Measurements from ENCODE around the gene TNFSF11. TPM values are rescaled to one million over a fixed set of nuclear protein-coding genes. Genes with fewer than 3 reads are reported as not detected.

Gene TNFSF11
- total RNA-seq, 1 experiment from 2014 or later, result 3.5 TPM

GRCh38 chr13:42614436-42615035 lies 40.6 kb downstream of the TNFSF11 start:
- Histone ChIP-seq H2BK5ac (ENCODE audit: insufficient read length, low read length) (no peak overlapping the region), H4K91ac (ENCODE audit: insufficient read length, low read depth, low read length) (no peak overlapping the region), H3K4me2 (ENCODE audit: insufficient read depth, insufficient read length, low read length) (no peak overlapping the region), H2AFZ (ENCODE audit: low read length) (no peak overlapping the region), H3K18ac (ENCODE audit: insufficient read length, low read depth, low read length) (no peak overlapping the region), H3K79me1 (ENCODE audit: insufficient read depth, low read depth, low read length, poor library complexity, severe bottlenecking) (no peaks in the 10 kb centered on the region), H3K4me1 (ENCODE audit: insufficient read depth, low read length) (no peaks in the 10 kb centered on the region; the same call in 1 of the 2 replicates), H3K9me3 (ENCODE audit: control insufficient read depth, low read depth, low read length) (no peaks in the 10 kb centered on the region), H3K23ac (ENCODE audit: insufficient read length, low read depth, low read length) (no peak overlapping the region), H3K4ac (ENCODE audit: low read depth, low read length) (no peak overlapping the region), H3T11ph (ENCODE audit: low read length) (no peak overlapping the region), H3K23me2 (ENCODE audit: insufficient read length, low read depth, low read length, poor library complexity, severe bottlenecking) (no peaks in the 10 kb centered on the region), H3K9ac (ENCODE audit: extremely low read depth, insufficient read length, low read length) (no peak overlapping the region), H3K27ac (ENCODE audit: insufficient read length, low read depth, low read length) (no peak overlapping the region), H2BK12ac (ENCODE audit: insufficient read length, low read depth, low read length) (no peak overlapping the region), H4K8ac (replicated peaks; ENCODE audit: insufficient read length, low read depth, low read length) (no peak overlapping the region), H2BK120ac (ENCODE audit: low read depth, low read length, poor library complexity, severe bottlenecking) (no peak overlapping the region), H2AK5ac (ENCODE audit: insufficient read length, low read length) (no peak overlapping the region), H3K27me3 (ENCODE audit: insufficient read depth, low read length) (no peaks in the 10 kb centered on the region), H3K56ac (ENCODE audit: insufficient read length, low read depth, low read length) (no peak overlapping the region), H3K79me2 (ENCODE audit: insufficient read depth, low read length) (no peaks in the 10 kb centered on the region), H4K5ac (ENCODE audit: insufficient read length, low read depth, low read length) (no peak overlapping the region), H4K20me1 (ENCODE audit: control insufficient read depth, insufficient read depth, insufficient read length) (no peaks in the 10 kb centered on the region), H3K14ac (ENCODE audit: insufficient read depth, low read length) (no peak overlapping the region), H2BK15ac (ENCODE audit: low read depth, low read length) (no peak overlapping the region), H2BK20ac (ENCODE audit: low read depth, low read length, poor library complexity, severe bottlenecking) (no peak overlapping the region)
- no peak overlapping the region for H3K4me3 Mint-ChIP-seq
- H3K27me3 Mint-ChIP-seq (ENCODE audit: low read depth), result peaks cover 2% of the 10 kb centered on the region
- no CpG with 5 or more reads among the region's 3 CpGs for WGBS (ENCODE audit: extremely low coverage, insufficient read length, low lambda C conversion rate)
- H3K36me3 Mint-ChIP-seq (ENCODE audit: insufficient read depth in 1 of 3, low read depth in 3 of 3), result no peaks in the 10 kb centered on the region
- no peaks in the 10 kb centered on the region for H3K9me3 Mint-ChIP-seq
- no peak for TF ChIP-seq CTCF (conservative IDR thresholded peaks at IDR 0.05)
- no peak overlapping the region for H3K27ac Mint-ChIP-seq
- peaks cover 16 to 22% of the 10 kb centered on the region in 2 experiments for H3K4me1 Mint-ChIP-seq
- no peak for DNase-seq
